ENCODE results near the gene NOS3.

Gene NOS3

DNA sequence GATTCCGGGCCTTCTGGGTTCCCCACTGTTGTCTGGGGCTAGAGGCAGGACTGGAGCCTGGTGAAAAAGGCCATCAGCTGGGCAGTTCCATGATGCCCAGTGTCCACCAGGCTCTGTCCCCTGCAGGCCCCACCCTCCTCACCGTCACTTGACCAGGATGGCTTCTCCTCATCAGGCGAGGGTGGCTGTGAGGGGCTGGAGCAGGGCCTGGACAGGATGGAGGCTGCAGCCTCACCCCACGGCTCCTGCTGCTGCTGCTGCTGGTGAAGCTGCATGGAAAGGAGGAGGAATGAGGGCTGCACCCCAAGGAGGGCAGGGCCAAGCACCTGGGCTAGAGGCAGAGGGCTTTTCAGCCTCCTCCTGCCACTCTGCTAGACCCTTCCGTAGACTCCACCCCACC is 25.1 kb downstream of the NOS3 start:
- Mint-ChIP-seq H3K4me1 (peaks cover 64% of the 10 kb centered on the region), H3K36me3 (ENCODE audit: insufficient read depth) (peaks cover 29% of the 10 kb centered on the region), H3K4me3 (peak overlapping the region; percentile 88), H3K27me3 (peaks cover 32% of the 10 kb centered on the region), H3K27ac (ENCODE audit: low read depth) (peak overlapping the region; percentile 73), H3K9me3 (no peaks in the 10 kb centered on the region)
- ATAC-seq (replicated peaks; ENCODE audit: extremely low read depth, poor library complexity, severe bottlenecking) (no peak), DNase-seq (ENCODE audit: low spot score in 2 of 2) (no peak)

- Mint-ChIP-seq H3K4me3 (no peak overlapping the region), H3K36me3 (ENCODE audit: insufficient read depth) (peaks cover 29% of the 10 kb centered on the region), H3K4me1 (peaks cover 60% of the 10 kb centered on the region), H3K27ac (ENCODE audit: low read depth) (peak overlapping the region; percentile 73), H3K27me3 (peaks cover 38% of the 10 kb centered on the region), H3K9me3 (no peaks in the 10 kb centered on the region)
- ATAC-seq (replicated peaks; ENCODE audit: extremely low read depth, poor library complexity, severe bottlenecking) (no peak), DNase-seq (ENCODE audit: low spot score in 2 of 2) (no peak)
These were observed 25.7 kb downstream of the NOS3 start for GRCh38 chr7:151016505-151016904.

DNA sequence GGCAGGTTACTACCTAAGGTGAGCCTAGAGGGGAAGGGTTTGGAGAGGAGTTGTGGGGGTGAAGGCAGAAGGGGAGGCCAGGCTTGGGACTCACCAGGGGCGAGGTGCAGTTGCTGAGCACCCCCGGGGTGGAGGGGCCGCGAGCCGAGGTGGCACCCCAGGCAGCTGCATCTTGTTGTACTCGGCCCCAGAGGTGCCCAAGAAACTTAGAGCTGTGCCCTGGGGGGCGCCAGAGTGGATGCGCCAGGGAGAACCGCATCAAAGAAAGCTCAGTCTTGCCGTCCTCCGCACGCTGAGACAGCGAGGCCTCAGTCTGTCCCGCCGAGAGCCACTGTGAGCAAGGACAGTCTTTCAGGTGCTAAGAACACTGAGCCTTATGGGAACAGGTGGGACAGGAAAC is 26.1 kb downstream of the NOS3 start:
- no peak for ATAC-seq (replicated peaks; ENCODE audit: extremely low read depth, poor library complexity, severe bottlenecking)
- H3K27me3 Mint-ChIP-seq, result peaks cover 42% of the 10 kb centered on the region
- H3K36me3 Mint-ChIP-seq (ENCODE audit: insufficient read depth), result peaks cover 29% of the 10 kb centered on the region
- H3K9me3 Mint-ChIP-seq, result no peaks in the 10 kb centered on the region
- H3K27ac Mint-ChIP-seq (ENCODE audit: low read depth), result peak overlapping the region; percentile 73
- no peak overlapping the region for H3K4me3 Mint-ChIP-seq
- peaks cover 56% of the 10 kb centered on the region for H3K4me1 Mint-ChIP-seq
- no peak for DNase-seq (ENCODE audit: low spot score in 2 of 2)

DNA sequence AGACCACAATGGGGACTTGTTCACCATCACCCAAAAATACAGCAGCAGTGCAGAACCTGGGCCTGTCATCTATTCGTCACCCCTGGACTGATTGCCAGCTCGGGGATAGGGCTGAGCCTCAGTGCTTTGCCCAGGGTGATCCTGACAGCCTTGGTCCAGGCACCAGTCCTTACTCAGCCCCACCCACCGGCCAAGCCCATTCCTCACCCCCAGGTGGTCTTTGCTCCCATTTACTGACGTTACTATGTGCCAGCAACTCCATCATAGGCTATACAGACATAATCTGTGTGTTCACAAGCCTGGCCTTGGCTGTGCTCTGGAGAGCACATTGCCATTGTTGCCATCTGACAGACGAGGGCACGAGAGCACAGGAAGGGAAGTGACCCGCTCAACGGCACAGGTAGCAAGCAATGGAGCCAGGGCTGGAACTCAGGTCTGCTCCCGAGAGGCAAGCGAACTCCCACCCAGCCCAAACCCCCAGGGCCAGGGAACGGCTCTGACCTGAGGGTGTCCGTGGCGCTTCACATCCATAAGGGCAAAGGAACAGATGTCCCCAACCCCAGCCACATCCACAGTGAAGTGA is 26.6 kb downstream of the NOS3 start:
- no peak for DNase-seq (ENCODE audit: low spot score in 2 of 2)
- Mint-ChIP-seq H3K27me3 (peaks cover 42% of the 10 kb centered on the region), H3K4me1 (peaks cover 51% of the 10 kb centered on the region), H3K9me3 (no peaks in the 10 kb centered on the region), H3K4me3 (peak overlapping the region; percentile 75), H3K27ac (ENCODE audit: low read depth) (peak overlapping the region; percentile 41), H3K36me3 (ENCODE audit: insufficient read depth) (peaks cover 29% of the 10 kb centered on the region)
- ATAC-seq (replicated peaks; ENCODE audit: extremely low read depth, poor library complexity, severe bottlenecking), result no peak

GRCh38 chr7:151017953-151018420 is 27.2 kb downstream of the NOS3 start:
- peak; percentile 51 for ATAC-seq (replicated peaks; ENCODE audit: extremely low read depth, poor library complexity, severe bottlenecking)
- H3K27ac Mint-ChIP-seq (ENCODE audit: low read depth), result peak overlapping the region; percentile 41
- DNase-seq (ENCODE audit: low spot score in 2 of 2), result peak; percentile 54 to 79
- peaks cover 46% of the 10 kb centered on the region for H3K4me1 Mint-ChIP-seq
- H3K27me3 Mint-ChIP-seq, result peaks cover 47% of the 10 kb centered on the region
- no peaks in the 10 kb centered on the region for H3K9me3 Mint-ChIP-seq
- peak overlapping the region; percentile 75 for H3K4me3 Mint-ChIP-seq
- H3K36me3 Mint-ChIP-seq (ENCODE audit: insufficient read depth), result peaks cover 25% of the 10 kb centered on the region

DNA sequence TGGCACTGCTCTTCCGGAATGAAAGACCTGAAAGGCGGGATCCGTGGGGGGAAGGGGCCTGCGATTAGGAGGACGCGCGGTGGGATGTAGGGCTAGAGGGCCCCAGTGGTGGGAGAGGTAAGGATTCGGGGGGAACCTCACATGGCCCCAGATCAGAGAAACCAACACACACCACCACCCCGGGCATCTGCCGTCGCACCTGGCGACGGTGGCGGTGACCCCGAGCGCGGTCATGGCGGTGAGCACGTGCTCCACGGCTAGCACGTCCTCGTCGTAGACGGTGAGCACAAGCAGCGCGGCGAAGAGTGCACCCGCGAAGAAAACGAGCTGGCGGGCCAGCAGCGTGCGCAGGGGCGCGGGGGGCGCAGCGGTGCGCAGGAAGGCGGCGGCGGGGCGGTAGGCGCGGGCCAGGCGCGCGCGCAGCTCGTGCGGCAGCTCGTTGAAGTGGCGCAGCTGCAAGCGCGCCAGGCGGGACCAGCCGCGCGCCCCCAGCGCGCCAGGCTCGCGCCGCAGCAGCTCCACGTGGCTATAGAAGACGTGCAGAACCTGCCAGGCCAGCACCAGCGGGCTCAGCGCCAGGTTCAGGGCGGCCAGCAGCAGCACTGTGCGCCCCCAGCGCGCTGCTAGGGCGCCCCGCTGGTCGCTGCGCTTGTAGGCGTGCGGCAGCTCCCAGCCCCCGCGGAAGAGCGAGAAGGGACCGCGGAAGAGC is 27.8 kb downstream of the NOS3 start:
- peak in 1 of 2 donors; percentile 37 for DNase-seq (ENCODE audit: low spot score in 2 of 2)
- H3K9me3 Mint-ChIP-seq, result no peaks in the 10 kb centered on the region
- peaks cover 20% of the 10 kb centered on the region for H3K36me3 Mint-ChIP-seq (ENCODE audit: insufficient read depth)
- H3K4me3 Mint-ChIP-seq, result peak overlapping the region; percentile 75
- H3K27me3 Mint-ChIP-seq, result peaks cover 51% of the 10 kb centered on the region
- peak; percentile 26 for ATAC-seq (replicated peaks; ENCODE audit: extremely low read depth, poor library complexity, severe bottlenecking)
- H3K4me1 Mint-ChIP-seq, result peaks cover 46% of the 10 kb centered on the region
- H3K27ac Mint-ChIP-seq (ENCODE audit: low read depth), result peak overlapping the region; percentile 41

DNA sequence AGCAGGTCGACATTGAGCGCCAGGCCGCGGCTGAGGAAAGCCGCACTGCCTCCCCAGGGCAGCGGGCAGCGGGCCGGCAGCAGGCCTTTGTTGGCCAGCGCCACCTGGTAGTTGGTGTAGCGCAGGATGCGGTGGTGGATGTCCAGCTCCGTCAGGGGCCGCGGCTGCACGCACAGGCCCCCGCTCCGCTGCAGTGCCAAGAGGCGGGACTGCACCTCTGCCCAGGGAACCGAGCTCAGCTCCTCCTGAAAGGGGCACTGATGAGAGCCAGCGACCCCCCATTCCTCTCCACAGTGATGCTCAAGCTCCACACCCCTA is 28.3 kb downstream of the NOS3 start:
- Mint-ChIP-seq H3K27me3 (peaks cover 51% of the 10 kb centered on the region), H3K27ac (ENCODE audit: low read depth) (peak overlapping the region; percentile 54), H3K9me3 (no peaks in the 10 kb centered on the region), H3K36me3 (ENCODE audit: insufficient read depth) (peaks cover 15% of the 10 kb centered on the region), H3K4me1 (peaks cover 40% of the 10 kb centered on the region), H3K4me3 (peak overlapping the region; percentile 75)
- no peak for DNase-seq (ENCODE audit: low spot score in 2 of 2)
- ATAC-seq (replicated peaks; ENCODE audit: extremely low read depth, poor library complexity, severe bottlenecking), result no peak

- Mint-ChIP-seq H3K4me3 (peak overlapping the region; percentile 75), H3K27ac (ENCODE audit: low read depth) (no peak overlapping the region), H3K4me1 (peaks cover 30% of the 10 kb centered on the region), H3K9me3 (no peaks in the 10 kb centered on the region), H3K36me3 (ENCODE audit: insufficient read depth) (peaks cover 9% of the 10 kb centered on the region), H3K27me3 (peaks cover 51% of the 10 kb centered on the region)
- DNase-seq (ENCODE audit: low spot score in 2 of 2) (no peak), ATAC-seq (replicated peaks; ENCODE audit: extremely low read depth, poor library complexity, severe bottlenecking) (no peak)
These were observed 29.4 kb downstream of the NOS3 start for GRCh38 chr7:151020231-151020630.

GRCh38 chr7:151023232-151023631 is 32.4 kb downstream of the NOS3 start:
- Mint-ChIP-seq H3K27me3 (peaks cover 46% of the 10 kb centered on the region), H3K27ac (ENCODE audit: low read depth) (no peak overlapping the region), H3K36me3 (ENCODE audit: insufficient read depth) (peaks cover 6% of the 10 kb centered on the region), H3K4me3 (no peak overlapping the region), H3K4me1 (peaks cover 22% of the 10 kb centered on the region), H3K9me3 (no peaks in the 10 kb centered on the region)
- ATAC-seq (replicated peaks; ENCODE audit: extremely low read depth, poor library complexity, severe bottlenecking) (no peak), DNase-seq (ENCODE audit: low spot score in 2 of 2) (no peak)

- peaks cover 20% of the 10 kb centered on the region for H3K4me1 Mint-ChIP-seq
- H3K4me3 Mint-ChIP-seq, result no peak within 1 kb of the TSS
- peak within 1 kb of the TSS; percentile 25 for H3K27ac Mint-ChIP-seq (ENCODE audit: low read depth)
- no peak for ATAC-seq (replicated peaks; ENCODE audit: extremely low read depth, poor library complexity, severe bottlenecking)
- DNase-seq (ENCODE audit: low spot score in 2 of 2), result no peak
- no peaks in the 10 kb centered on the region for H3K9me3 Mint-ChIP-seq
- peaks cover 9% of the 10 kb centered on the region for H3K36me3 Mint-ChIP-seq (ENCODE audit: insufficient read depth)
- H3K27me3 Mint-ChIP-seq, result peaks cover 33% of the 10 kb centered on the region
These were observed 33.7 kb downstream of the NOS3 start, which contains the start of gene ATG9B for GRCh38 chr7:151024435-151025056. Gene ATG9B, minus strand, starts transcription at chr7:151024494. Its CDS starts 71 bp downstream, at chr7:151024423.

- Mint-ChIP-seq H3K27ac (ENCODE audit: low read depth) (no peak overlapping the region), H3K4me1 (peaks cover 26% of the 10 kb centered on the region), H3K4me3 (no peak overlapping the region), H3K27me3 (peaks cover 17% of the 10 kb centered on the region), H3K36me3 (ENCODE audit: insufficient read depth) (peaks cover 9% of the 10 kb centered on the region), H3K9me3 (no peaks in the 10 kb centered on the region)
- DNase-seq (ENCODE audit: low spot score in 2 of 2) (no peak), ATAC-seq (replicated peaks; ENCODE audit: extremely low read depth, poor library complexity, severe bottlenecking) (no peak)
These were observed 35.3 kb downstream of the NOS3 start for GRCh38 chr7:151025924-151026671.

Data from central memory CD8-positive, alpha-beta T cell (primary cell).